DOHH2 (cell line): ENCODE results near the gene CTDP1.

Source experiments
- H3F3A ChIP-seq: fragments of 200-600 bp; sonication (generic), shearing (Covaris generic); 2 replicates; pipeline ENCODE4 v1.6.0; 2016; ENCODE audit warnings: antibody characterized with exemption, mild to moderate bottlenecking; ENCODE audit not compliant: control insufficient read depth, insufficient read depth
- H3K27ac ChIP-seq: fragments of 200-600 bp; sonication (generic); 2 replicates; pipeline ENCODE4 v1.5.1; 2014; ENCODE audit warnings: low read depth, mild to moderate bottlenecking, low read length, moderate library complexity
- H3K27me3 ChIP-seq: fragments of 200-600 bp; sonication (generic); 2 replicates; pipeline ENCODE4 v1.6.1; 2014; ENCODE audit warnings: mild to moderate bottlenecking, low read length, mixed read lengths; ENCODE audit not compliant: control insufficient read depth
- H3K36me3 ChIP-seq: fragments of 200-600 bp; sonication (generic); 2 replicates; pipeline ENCODE4 v1.6.1; 2014; ENCODE audit warnings: mild to moderate bottlenecking, low read length, moderate library complexity, mixed read lengths; ENCODE audit not compliant: control insufficient read depth
- H3K4me1 ChIP-seq: fragments of 200-600 bp; sonication (generic); 2 replicates; pipeline ENCODE4 v1.6.1; 2014; ENCODE audit warnings: mild to moderate bottlenecking, low read length, mixed read lengths; ENCODE audit not compliant: control insufficient read depth
- H3K4me2 ChIP-seq: fragments of 200-600 bp; sonication (generic); 2 replicates; pipeline ENCODE4 v1.6.0; 2014; ENCODE audit warnings: mild to moderate bottlenecking, low read length, moderate library complexity
- H3K4me3 ChIP-seq: fragments of 200-600 bp; sonication (generic); 2 replicates; pipeline ENCODE4 v1.5.1; 2014; ENCODE audit warnings: mild to moderate bottlenecking, low read length, mixed read lengths
- H3K79me2 ChIP-seq: fragments of 200-600 bp; sonication (generic); 2 replicates; pipeline ENCODE4 v1.6.1; 2014; ENCODE audit warnings: mild to moderate bottlenecking, low read length, mixed read lengths; ENCODE audit not compliant: control insufficient read depth
- H3K9me2 ChIP-seq: fragments of 200-600 bp; sonication (generic); replicated peaks from 2 replicates; pipeline ENCODE4 v1.6.1; 2014; ENCODE audit warnings: mild to moderate bottlenecking, low read length, mixed read lengths; ENCODE audit not compliant: control insufficient read depth
- H3K9me3 ChIP-seq: fragments of 200-600 bp; sonication (generic); 2 replicates; pipeline ENCODE4 v1.6.1; 2014; ENCODE audit warnings: antibody characterized with exemption, low read length, mixed read lengths; ENCODE audit not compliant: control insufficient read depth, insufficient read depth
- H4K20me1 ChIP-seq: fragments of 200-600 bp; sonication (generic); 2 replicates; pipeline ENCODE4 v1.6.0; 2014; ENCODE audit warnings: low read depth, mild to moderate bottlenecking, antibody characterized with exemption, low read length, moderate library complexity; ENCODE audit not compliant: control insufficient read depth, insufficient read depth
- CTCF ChIP-seq: fragments of 200-600 bp; sonication (generic); IDR thresholded peaks from one replicate; pipeline ENCODE4 v1.5.1; 2014; ENCODE audit warnings: antibody characterized with exemption, mild to moderate bottlenecking, low read depth, low read length; ENCODE audit not compliant: poor library complexity, severe bottlenecking
- EZH2phosphoT487 ChIP-seq: fragments of 200-600 bp; sonication (generic); IDR thresholded peaks from 2 replicates; pipeline ENCODE4 v1.6.1; 2017; ENCODE audit warnings: borderline replicate concordance, mild to moderate bottlenecking, antibody characterized with exemption, low read length, moderate library complexity, mixed read lengths

The CTDP1 gene

GRCh38 chr18:79685281-79685680 is 5.7 kb downstream of the CTDP1 start:
- Histone ChIP-seq H4K20me1 (peaks cover 32% of the 10 kb centered on the region), H3K4me2 (no peak overlapping the region), H3K4me1 (peaks cover 29% of the 10 kb centered on the region), H3F3A (no peaks in the 10 kb centered on the region), H3K79me2 (peaks cover 93% of the 10 kb centered on the region), H3K4me3 (no peak overlapping the region), H3K27ac (no peak overlapping the region), H3K36me3 (peaks cover 12% of the 10 kb centered on the region), H3K9me2 (no peaks in the 10 kb centered on the region), H3K27me3 (no peaks in the 10 kb centered on the region), H3K9me3 (no peaks in the 10 kb centered on the region)
- TF ChIP-seq CTCF (no peak), EZH2phosphoT487 (no peak)

- Histone ChIP-seq H4K20me1 (peaks cover 27% of the 10 kb centered on the region), H3K79me2 (peaks cover 93% of the 10 kb centered on the region), H3K4me1 (peaks cover 23% of the 10 kb centered on the region), H3K9me2 (no peaks in the 10 kb centered on the region), H3K4me3 (no peak overlapping the region), H3K27ac (no peak overlapping the region), H3F3A (no peaks in the 10 kb centered on the region), H3K36me3 (peaks cover 12% of the 10 kb centered on the region), H3K9me3 (no peaks in the 10 kb centered on the region), H3K27me3 (no peaks in the 10 kb centered on the region), H3K4me2 (no peak overlapping the region)
- TF ChIP-seq EZH2phosphoT487 (no peak), CTCF (no peak)
Observed at GRCh38 chr18:79685971-79686370, 6.4 kb downstream of the CTDP1 start.

- Histone ChIP-seq H3K36me3 (peaks cover 7% of the 10 kb centered on the region), H3K4me1 (peaks cover 7% of the 10 kb centered on the region), H3K9me2 (no peaks in the 10 kb centered on the region), H3K27ac (no peak overlapping the region), H3K9me3 (no peaks in the 10 kb centered on the region), H3K4me2 (no peak overlapping the region), H3K4me3 (no peak overlapping the region), H4K20me1 (peaks cover 18% of the 10 kb centered on the region; the same call in 1 of the 2 replicates), H3K79me2 (peaks cover 87% of the 10 kb centered on the region), H3K27me3 (no peaks in the 10 kb centered on the region), H3F3A (no peaks in the 10 kb centered on the region)
- TF ChIP-seq CTCF (no peak), EZH2phosphoT487 (no peak)
Observed at GRCh38 chr18:79687806-79688205, 8.2 kb downstream of the CTDP1 start.

- H3K4me2 ChIP-seq: no peak overlapping the region
- H3K79me2 ChIP-seq: peaks cover 84% of the 10 kb centered on the region
- peaks cover 9% of the 10 kb centered on the region; the same call in 1 of the 2 replicates for H4K20me1 ChIP-seq
- no peak for TF ChIP-seq EZH2phosphoT487
- TF ChIP-seq CTCF: no peak
- H3K27me3 ChIP-seq: no peaks in the 10 kb centered on the region
- 0 out of 2 replicates have a peak, but pooled peaks cover 2% of the 10 kb centered on the region for H3K36me3 ChIP-seq
- H3F3A ChIP-seq: no peaks in the 10 kb centered on the region
- no peaks in the 10 kb centered on the region for H3K9me2 ChIP-seq
- H3K4me1 ChIP-seq: no peaks in the 10 kb centered on the region
- no peak overlapping the region for H3K27ac ChIP-seq
- H3K9me3 ChIP-seq: no peaks in the 10 kb centered on the region
- H3K4me3 ChIP-seq: no peak overlapping the region
Observed at GRCh38 chr18:79690071-79690470, 10.5 kb downstream of the CTDP1 start.
